Measurements from ENCODE around the gene TLK1.

DNA sequence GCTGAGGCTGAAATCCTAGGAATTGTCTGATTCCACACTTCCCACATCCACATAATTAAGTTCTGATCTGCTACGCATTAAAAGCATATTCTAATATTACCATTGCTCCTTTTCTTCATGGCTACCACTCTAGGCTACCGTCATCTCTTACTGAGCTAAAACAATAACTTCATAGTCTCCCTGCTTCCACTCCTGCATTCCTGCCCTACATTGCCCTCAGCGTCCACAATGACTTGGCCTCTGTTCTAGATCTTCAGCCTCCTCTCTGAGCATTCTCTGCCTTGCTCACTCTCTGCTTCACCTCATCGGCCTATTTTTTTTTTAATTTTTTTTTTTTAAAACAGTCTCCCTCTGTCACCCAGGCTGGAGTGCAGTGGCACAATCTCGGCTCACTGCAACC lies 15.8 kb upstream of the TLK1 start:
- TF ChIP-seq, protein P1, sequence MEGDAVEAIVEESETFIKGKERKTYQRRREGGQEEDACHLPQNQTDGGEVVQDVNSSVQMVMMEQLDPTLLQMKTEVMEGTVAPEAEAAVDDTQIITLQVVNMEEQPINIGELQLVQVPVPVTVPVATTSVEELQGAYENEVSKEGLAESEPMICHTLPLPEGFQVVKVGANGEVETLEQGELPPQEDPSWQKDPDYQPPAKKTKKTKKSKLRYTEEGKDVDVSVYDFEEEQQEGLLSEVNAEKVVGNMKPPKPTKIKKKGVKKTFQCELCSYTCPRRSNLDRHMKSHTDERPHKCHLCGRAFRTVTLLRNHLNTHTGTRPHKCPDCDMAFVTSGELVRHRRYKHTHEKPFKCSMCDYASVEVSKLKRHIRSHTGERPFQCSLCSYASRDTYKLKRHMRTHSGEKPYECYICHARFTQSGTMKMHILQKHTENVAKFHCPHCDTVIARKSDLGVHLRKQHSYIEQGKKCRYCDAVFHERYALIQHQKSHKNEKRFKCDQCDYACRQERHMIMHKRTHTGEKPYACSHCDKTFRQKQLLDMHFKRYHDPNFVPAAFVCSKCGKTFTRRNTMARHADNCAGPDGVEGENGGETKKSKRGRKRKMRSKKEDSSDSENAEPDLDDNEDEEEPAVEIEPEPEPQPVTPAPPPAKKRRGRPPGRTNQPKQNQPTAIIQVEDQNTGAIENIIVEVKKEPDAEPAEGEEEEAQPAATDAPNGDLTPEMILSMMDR (IDR thresholded peaks at IDR 0.05): no peak
- TF ChIP-seq POLR2A (IDR thresholded peaks at IDR 0.05) (no peak), POLR2AphosphoS5 (IDR thresholded peaks at IDR 0.05) (no peak)
